NCI-H2171 (cell line): ENCODE measurements around the gene CCR1.

Experiments
- DNase-seq: peaks from one replicate; lab custom pipeline; 2025; lab: John Stamatoyannopoulos, UW

The CCR1 gene

GRCh38 chr3:46208167-46208704 is at the start of gene CCR1:
CCR1 (minus strand) TSS chr3:46208313; CDS start chr3:46204313, 4,000 bp downstream.
- no peak for DNase-seq

- DNase-seq = no peak
Observed at GRCh38 chr3:46252980-46253379, 44.9 kb upstream of the CCR1 start.

GRCh38 chr3:46245146-46245545 is 37.0 kb upstream of the CCR1 start:
- no peak for DNase-seq

GRCh38 chr3:46243560-46243959 is 35.4 kb upstream of the CCR1 start:
- no peak for DNase-seq

GRCh38 chr3:46242120-46242519 is 34.0 kb upstream of the CCR1 start, which contains the start of gene CCR3:
CCR3 (plus strand) TSS chr3:46242460; CDS start chr3:46265159, 22,699 bp downstream.
- DNase-seq = no peak

GRCh38 chr3:46239952-46240351 is 31.8 kb upstream of the CCR1 start:
- no peak for DNase-seq

- DNase-seq = no peak
Observed at GRCh38 chr3:46239301-46239938, 31.3 kb upstream of the CCR1 start.

- DNase-seq = no peak
Observed at GRCh38 chr3:46238386-46238785, 30.3 kb upstream of the CCR1 start.

GRCh38 chr3:46236294-46237054 is 28.4 kb upstream of the CCR1 start:
- DNase-seq = no peak

GRCh38 chr3:46235425-46235824 is 27.3 kb upstream of the CCR1 start:
- no peak for DNase-seq

- no peak for DNase-seq
Observed at GRCh38 chr3:46233194-46233593, 25.1 kb upstream of the CCR1 start.

GRCh38 chr3:46231323-46231722 is 23.2 kb upstream of the CCR1 start:
- no peak for DNase-seq

- no peak for DNase-seq
Observed at GRCh38 chr3:46228260-46229242, 20.4 kb upstream of the CCR1 start.

- DNase-seq = no peak
Observed at GRCh38 chr3:46222435-46223161, 14.5 kb upstream of the CCR1 start.

GRCh38 chr3:46221938-46222337 is 13.8 kb upstream of the CCR1 start:
- no peak for DNase-seq

- DNase-seq = no peak
Observed at GRCh38 chr3:46221391-46221790, 13.3 kb upstream of the CCR1 start.

- DNase-seq = no peak
Observed at GRCh38 chr3:46218196-46218709, 10.1 kb upstream of the CCR1 start.

- DNase-seq = no peak
Observed at GRCh38 chr3:46215810-46216414, 7.8 kb upstream of the CCR1 start.

GRCh38 chr3:46214751-46215352 is 6.7 kb upstream of the CCR1 start:
- DNase-seq = no peak

GRCh38 chr3:46213201-46213600 is 5.1 kb upstream of the CCR1 start:
- no peak for DNase-seq
